Measurements from ENCODE around the gene ARHGAP44.

ARHGAP44 gene

DNA sequence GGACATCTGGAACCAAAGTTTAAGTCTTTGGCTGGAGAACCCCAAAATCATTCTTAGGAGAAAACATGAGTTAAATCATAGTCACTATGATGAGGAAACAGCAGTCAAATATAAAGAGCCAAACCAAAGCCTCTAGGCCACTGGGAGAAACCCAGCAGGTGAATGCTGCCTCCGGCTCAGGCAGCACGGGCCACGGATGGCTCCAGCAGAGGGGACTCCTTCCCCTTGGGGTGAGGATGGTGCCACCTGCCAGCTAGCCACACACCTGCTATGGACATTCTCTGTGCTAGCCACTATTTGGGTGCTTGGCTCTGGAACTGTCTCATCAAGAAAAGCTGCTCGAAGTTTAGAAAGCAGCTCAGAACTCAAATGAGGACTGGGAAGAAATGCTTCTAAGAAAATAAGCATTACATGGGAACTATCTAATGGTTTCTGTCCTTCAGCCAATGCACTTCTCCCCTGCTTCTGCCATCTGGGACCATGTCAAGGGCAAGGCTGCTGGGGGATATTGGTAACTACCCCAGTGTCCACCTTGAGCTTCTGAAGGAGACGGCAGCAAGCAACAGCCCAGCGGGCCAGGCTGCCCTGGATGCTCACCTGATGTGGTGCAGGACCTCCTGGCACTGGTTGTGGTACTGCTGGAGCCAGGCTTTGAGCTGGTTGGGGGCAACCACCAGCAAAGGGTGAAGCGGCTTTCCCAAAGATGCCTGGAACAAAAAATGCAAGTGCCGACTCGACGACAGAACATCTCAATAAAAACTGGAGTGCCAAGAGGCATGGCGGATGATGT is 206.0 kb downstream of the ARHGAP44 start:
- DNase-seq (ENCODE audit: low spot score) = no peak

- no peak for DNase-seq (ENCODE audit: low spot score)
These were observed 206.6 kb downstream of the ARHGAP44 start for GRCh38 chr17:12995896-12996295.

DNA sequence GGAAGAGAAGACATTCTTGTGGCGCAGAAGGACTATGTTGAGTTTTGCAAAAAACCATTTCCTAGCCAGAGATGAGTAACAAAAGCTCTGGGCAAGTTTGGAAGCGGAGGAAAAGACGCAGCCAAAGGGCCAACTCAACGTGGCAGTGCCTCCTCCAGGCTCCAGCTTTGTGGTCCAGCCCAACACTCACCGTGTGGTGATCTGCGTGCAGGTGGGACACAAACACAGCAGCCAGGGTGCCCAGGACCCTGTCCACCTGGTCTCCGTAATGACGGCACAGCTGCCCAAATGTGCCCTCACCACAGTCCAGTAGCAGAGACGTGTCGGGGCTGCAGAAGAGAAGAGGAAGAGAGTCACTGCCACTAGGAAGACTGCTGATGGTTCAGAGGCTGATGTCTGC is 207.1 kb downstream of the ARHGAP44 start:
- no peak for DNase-seq (ENCODE audit: low spot score)

DNA sequence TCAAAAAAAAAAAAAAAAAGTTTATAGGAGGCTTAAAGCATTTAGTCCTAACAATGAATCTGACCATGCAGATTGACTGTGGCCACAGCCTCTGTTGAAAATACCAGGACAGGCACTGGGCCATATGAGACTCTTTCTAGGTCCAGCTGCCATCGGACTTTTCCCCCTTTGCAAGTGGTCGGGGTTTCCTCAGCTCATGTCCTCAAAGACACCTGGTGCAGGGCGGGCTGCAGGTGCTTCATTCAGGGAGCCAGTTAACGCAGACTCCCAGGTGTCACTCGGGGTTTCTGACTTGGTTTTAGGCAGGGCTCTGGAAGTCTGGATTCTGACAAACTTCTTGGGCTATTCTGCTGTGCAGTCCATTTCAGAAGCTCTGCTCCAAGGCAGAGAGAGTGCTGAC is 207.6 kb downstream of the ARHGAP44 start:
- DNase-seq (ENCODE audit: low spot score) = no peak

- no peak for DNase-seq (ENCODE audit: low spot score)
These were observed 209.2 kb downstream of the ARHGAP44 start for GRCh38 chr17:12998461-12998860.

DNA sequence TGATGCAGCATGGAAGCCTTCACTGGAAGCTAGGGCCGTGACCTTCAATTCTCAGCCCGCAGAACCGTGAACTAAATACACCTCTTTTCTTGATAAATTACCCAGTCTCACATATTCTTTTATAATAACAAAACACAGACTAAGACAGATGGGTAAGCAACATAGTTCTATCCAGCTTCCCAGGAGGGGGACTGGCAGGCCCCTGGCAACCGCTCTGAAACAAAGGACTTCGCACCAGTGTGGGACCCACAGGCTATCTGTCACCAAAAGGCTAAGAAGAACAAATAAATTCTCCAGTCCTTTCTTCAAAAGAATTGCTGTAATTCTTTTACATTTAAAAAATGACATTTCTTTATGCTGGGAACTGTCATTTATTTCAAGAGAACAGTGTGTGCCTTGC is 209.6 kb downstream of the ARHGAP44 start:
- DNase-seq (ENCODE audit: low spot score) = no peak

DNA sequence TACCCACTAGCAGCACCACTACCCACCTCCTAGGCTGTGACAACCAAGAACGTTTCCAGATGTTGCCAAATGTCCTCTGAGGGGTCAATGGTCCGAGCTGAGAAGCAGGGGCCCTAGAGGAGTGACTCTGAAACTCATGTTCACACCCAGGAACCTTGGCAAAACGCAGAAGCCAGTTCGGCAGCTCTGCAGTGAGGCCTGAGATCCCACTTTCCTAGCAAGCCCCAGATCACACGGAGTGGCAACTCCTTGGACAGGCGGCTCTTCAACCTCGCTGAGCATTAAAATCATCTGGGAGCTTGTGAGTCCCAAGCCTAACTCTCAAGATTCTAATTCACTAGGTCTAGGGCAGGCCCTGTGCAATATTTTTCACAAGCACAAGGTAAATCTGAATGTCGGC is 211.3 kb downstream of the ARHGAP44 start:
- no peak for DNase-seq (ENCODE audit: low spot score)

DNA sequence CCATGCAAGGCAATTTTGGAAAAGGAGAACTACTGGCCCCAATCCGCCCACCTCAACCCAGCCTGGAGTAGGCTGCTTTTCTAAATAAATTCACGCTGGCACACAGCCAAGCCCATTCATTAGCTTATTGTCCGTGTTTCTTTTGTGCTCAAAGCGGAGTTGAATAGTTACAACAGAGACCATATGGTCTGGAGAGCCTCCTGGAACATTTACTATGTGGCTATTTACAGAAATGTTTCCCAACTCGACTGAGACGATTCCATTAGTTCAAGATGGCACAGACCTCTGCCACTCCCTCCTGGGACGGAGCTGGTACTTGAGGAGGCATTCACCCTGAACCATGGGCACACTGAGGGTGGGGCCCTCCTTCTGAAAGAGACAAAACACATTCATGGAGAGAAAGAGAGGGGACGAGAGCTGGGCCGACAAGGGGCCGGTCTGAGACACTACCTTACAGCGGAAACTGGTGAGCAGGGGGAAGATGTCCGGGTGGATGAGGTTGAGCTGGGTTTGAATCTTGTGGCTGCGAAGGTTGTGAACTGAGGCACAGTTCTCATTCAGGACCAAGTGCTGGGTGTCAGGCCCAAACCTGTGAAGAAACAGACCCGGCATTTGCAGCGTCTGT is 212.8 kb downstream of the ARHGAP44 start:
- DNase-seq (ENCODE audit: low spot score) = no peak

GRCh38 chr17:13002761-13003453 is 213.6 kb downstream of the ARHGAP44 start:
- DNase-seq (ENCODE audit: low spot score) = peak; percentile 36

DNA sequence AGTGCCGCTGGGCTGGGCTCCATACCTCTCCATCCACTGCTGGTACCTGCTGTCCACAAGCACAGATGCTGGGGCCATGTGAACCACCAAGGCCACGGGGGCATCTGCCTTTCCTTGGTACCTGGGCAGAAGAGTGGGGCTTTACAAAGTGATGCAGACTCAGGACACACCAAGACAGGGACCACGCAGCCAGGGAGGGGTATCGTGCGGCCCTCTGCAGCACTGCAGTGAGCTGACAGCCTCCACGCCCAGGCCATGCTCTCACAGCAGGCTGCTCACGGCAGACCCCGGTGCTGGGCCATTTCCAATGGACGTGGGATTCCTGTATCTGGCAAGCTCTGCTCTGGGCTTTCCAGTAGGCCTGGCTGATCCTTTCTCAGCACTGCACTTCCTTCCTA is 214.2 kb downstream of the ARHGAP44 start:
- no peak for DNase-seq (ENCODE audit: low spot score)

GRCh38 chr17:13003927-13004326 is 214.6 kb downstream of the ARHGAP44 start:
- no peak for DNase-seq (ENCODE audit: low spot score)

- DNase-seq (ENCODE audit: low spot score) = no peak
These were observed 215.0 kb downstream of the ARHGAP44 start for GRCh38 chr17:13004336-13004735.

DNA sequence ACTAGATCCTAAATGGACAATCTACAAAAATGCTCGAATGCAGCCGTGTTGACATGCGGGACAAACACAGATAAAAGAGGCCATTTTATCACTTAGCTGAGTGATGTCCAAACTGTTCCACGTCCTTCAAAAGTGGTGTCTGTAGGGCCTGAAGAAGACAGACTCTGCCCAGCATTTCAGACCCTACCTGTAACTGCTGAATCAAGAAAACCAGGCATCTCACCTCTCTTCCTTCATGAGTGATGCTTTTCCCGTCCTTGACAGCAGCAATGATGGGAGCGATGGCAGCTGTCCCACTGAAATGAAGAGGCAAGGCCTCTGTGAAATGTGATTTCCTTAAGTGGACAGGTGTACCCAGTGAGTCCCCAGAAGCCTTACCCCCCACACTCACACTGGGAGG is 216.2 kb downstream of the ARHGAP44 start:
- no peak for DNase-seq (ENCODE audit: low spot score)

- no peak for DNase-seq (ENCODE audit: low spot score)
These were observed 219.2 kb downstream of the ARHGAP44 start for GRCh38 chr17:13008461-13008860.

DNA sequence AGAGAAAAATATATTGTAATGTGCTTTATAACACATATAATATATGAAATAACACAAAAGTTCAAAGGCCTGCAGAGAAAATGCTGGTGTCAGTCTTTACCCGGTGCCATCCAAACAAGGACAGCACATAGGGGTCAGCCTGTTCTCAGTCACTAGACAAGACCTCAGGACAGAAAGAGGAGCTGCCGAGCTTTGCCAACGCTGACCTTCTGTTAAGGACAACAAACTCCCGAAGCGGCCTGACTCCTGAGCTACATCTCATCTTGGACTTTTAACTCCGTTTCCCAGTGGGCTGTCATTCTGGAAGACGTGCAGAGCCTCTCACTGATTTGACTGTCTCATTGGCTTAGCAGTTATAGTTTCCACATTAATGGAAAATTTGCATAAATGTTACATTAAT is 221.7 kb downstream of the ARHGAP44 start:
- no peak for DNase-seq (ENCODE audit: low spot score)

DNA sequence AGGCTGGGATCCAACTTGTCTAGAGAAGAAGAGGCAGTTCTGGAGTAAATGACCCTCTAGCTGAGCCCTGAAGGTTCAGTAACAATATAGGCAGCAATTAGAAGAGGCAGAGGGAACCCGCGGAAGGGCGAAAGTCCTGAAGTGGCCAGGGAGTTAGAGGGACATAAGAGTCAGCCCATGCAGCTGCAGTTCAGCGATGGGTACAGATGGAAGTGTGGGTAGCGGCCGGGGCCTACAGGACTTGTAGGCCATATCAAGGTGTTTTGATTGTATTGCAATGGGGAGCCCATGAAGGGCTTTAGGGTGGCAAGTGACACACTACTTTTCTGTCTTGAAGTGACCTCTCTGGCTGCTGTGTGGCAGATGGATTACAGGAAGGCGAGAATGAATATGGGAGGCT is 225.5 kb downstream of the ARHGAP44 start:
- no peak for DNase-seq (ENCODE audit: low spot score)

- peak; percentile 29 for DNase-seq (ENCODE audit: low spot score)
These were observed 227.8 kb downstream of the ARHGAP44 start for GRCh38 chr17:13016881-13017654.

GRCh38 chr17:13017655-13018459 is 228.6 kb downstream of the ARHGAP44 start, which contains the start of gene ELAC2:
Gene ELAC2 (minus strand): TSS chr17:13018027. CDS start chr17:13017947, 80 bp downstream.
- DNase-seq (ENCODE audit: low spot score) = peak; percentile 99

DNA sequence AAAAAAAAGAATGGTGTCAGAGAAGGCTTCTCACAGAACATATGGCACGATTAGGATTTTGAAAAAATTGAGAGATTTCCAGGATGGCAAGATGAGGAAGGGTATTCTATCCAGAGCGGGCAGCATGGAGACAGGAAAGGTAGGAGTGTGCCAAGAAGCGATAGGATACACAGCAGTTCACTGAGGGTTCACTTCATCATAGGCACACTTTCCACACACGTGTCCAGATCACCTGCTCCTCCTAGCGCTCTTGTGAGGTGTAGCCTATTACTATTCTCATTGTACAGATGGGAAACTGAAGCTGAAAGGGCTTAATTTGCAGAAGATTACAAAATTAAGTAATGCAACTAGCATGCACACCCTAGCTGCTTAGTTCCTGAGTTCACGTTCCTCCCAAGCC is 234.7 kb downstream of the ARHGAP44 start:
- no peak for DNase-seq (ENCODE audit: low spot score)

- DNase-seq (ENCODE audit: low spot score) = peak; percentile 43
These were observed 235.4 kb downstream of the ARHGAP44 start for GRCh38 chr17:13024526-13025257.

DNA sequence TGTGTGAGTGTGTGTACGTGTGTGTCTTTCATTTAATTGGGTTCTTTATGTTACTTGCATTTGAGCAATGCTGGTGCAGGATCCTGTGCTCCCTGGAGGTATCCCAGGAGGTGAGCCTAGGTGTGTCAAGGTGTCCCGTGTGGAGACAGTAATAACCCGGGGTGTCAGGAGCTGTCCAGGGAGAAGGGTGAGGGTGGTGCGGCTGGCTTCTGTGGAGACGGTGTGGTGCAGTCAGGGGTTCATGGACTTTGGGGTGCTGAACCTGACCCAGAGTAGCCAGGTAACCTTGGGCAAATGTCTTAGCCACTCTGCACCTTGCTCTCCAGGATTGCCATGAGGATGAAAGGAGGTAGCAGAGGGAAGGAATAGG is 235.9 kb downstream of the ARHGAP44 start:
- no peak for DNase-seq (ENCODE audit: low spot score)
